ENCODE results near the gene CFAP20.
"Not testable (repeated sequence)": the region's sequence is repeated elsewhere in the genome, so short reads cannot be mapped to it uniquely, and the experiment has no call there.

Gene CFAP20

DNA sequence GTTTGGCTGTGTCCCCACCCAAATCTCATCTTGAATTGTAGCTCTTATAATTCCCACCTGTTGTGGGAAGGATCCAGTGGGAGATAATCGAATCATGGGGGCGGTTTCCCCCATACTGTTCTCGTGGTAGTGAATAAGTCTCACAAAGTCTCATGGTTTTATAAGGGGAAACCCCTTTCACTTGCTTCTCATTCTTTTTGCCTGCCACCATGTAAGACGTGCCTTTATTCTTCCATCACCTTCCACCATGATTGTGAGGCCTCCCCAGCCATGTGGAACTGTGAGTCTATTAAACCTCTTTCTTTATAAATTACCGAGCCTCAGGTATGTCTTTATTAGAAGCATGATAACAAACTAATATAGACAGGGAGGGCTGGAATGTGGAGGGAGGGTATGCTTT lies 57.0 kb downstream of the CFAP20 start:
- FAIRE-seq, result not testable (repeated sequence)

DNA sequence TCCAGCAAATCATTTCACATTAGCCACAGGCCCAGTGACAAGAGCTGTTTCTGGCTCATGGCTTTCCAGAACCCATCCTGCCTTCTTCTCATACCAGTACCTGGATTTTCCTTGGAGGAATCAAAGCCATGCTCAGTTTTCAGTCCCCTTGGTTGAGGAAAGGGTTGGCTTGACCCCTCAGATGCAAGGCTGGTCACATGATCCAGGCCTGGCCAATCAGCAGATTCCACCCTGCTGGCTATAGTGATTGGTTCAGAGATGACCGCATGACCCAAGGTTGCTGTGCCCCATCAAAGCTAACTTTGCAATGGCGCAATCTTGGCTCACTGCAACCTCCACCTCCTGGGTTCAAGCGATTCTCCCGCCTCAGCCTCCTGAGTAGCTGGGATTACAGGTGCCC lies 58.6 kb downstream of the CFAP20 start:
- FAIRE-seq (no peak), DNase-seq (ENCODE audit: insufficient read length, low spot score) (no peak)

More for the DNA sequence above, 57.0 kb downstream of the CFAP20 start:
- not testable (repeated sequence) for DNase-seq (ENCODE audit: insufficient read length, low spot score)
